GM12865 (cell line): ENCODE results near the gene ERC2.

ENCODE experiments used
- DNase-seq: peaks from one replicate; pipeline ENCODE4 v3.0.0; 2010; ENCODE audit warnings: low read depth
- H3K4me3 ChIP-seq: 2 replicates; pipeline ENCODE4 v1.5.1; 2011; ENCODE audit warnings: mild to moderate bottlenecking, low read depth, low read length, control low read depth
- CTCF ChIP-seq: IDR thresholded peaks from 2 replicates; pipeline ENCODE4 v1.5.1; 2011; ENCODE audit warnings: low read length, control low read depth, low read depth, inconsistent platforms; ENCODE audit not compliant: insufficient read depth; ENCODE audit errors: missing control alignments

ERC2 gene

GRCh38 chr3:56459719-56460118 is 8.5 kb downstream of the ERC2 start:
- no peak for TF ChIP-seq CTCF
- DNase-seq, result no peak
- H3K4me3 ChIP-seq, result no peak overlapping the region

GRCh38 chr3:56459104-56459496 is 9.2 kb downstream of the ERC2 start:
- DNase-seq, result no peak
- H3K4me3 ChIP-seq, result no peak overlapping the region
- no peak for TF ChIP-seq CTCF

- no peak for DNase-seq
- TF ChIP-seq CTCF, result no peak
- no peak overlapping the region for H3K4me3 ChIP-seq
Observed at GRCh38 chr3:56458496-56459103, 9.7 kb downstream of the ERC2 start.

- H3K4me3 ChIP-seq, result no peak overlapping the region
- no peak for DNase-seq
- no peak for TF ChIP-seq CTCF
Observed at GRCh38 chr3:56456117-56456516, 12.2 kb downstream of the ERC2 start.

GRCh38 chr3:56453011-56453410 is 15.3 kb downstream of the ERC2 start:
- TF ChIP-seq CTCF, result no peak
- H3K4me3 ChIP-seq, result no peak overlapping the region
- DNase-seq, result no peak

GRCh38 chr3:56452085-56452484 is 16.2 kb downstream of the ERC2 start:
- no peak overlapping the region for H3K4me3 ChIP-seq
- no peak for TF ChIP-seq CTCF
- DNase-seq, result no peak

- TF ChIP-seq CTCF, result no peak
- no peak for DNase-seq
- H3K4me3 ChIP-seq, result no peak overlapping the region
Observed at GRCh38 chr3:56443372-56443771, 24.9 kb downstream of the ERC2 start.
